GM12873 (cell line): Measurements from ENCODE around the gene RERE.

Source experiments
- CTCF ChIP-seq: IDR thresholded peaks from 2 replicates; pipeline ENCODE4 v1.5.1; 2012; ENCODE audit warnings: low read depth, mild to moderate bottlenecking, moderate library complexity, low read length, control low read depth; ENCODE audit not compliant: insufficient read depth; ENCODE audit errors: missing control alignments

The RERE gene

GRCh38 chr1:8533124-8533523 lies 284.3 kb downstream of the RERE start:
- no peak for TF ChIP-seq CTCF

GRCh38 chr1:8529901-8530300 lies 287.5 kb downstream of the RERE start:
- no peak for TF ChIP-seq CTCF

DNA sequence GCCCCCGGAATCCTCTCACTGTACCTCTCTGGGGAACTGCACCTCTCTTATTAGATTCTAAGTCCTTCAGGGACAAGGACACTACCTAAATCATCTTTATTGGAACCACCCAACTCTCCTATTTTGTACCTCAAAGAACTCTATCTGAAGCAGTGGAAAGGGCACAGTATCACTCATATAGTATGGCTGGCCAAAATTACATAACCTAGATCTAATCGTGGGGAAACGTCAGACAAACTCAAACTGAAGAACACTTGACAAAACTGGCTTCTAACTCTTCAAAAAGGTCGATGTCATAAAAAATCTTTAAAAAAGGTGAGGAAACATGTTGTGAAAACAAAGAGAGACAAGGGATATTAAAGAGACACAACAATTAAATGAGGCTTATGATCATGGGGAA lies 289.5 kb downstream of the RERE start:
- TF ChIP-seq CTCF, result no peak

- TF ChIP-seq CTCF, result no peak
Observed at GRCh38 chr1:8525558-8526275, 291.7 kb downstream of the RERE start.

GRCh38 chr1:8525216-8525557 lies 292.3 kb downstream of the RERE start:
- TF ChIP-seq CTCF, result no peak

DNA sequence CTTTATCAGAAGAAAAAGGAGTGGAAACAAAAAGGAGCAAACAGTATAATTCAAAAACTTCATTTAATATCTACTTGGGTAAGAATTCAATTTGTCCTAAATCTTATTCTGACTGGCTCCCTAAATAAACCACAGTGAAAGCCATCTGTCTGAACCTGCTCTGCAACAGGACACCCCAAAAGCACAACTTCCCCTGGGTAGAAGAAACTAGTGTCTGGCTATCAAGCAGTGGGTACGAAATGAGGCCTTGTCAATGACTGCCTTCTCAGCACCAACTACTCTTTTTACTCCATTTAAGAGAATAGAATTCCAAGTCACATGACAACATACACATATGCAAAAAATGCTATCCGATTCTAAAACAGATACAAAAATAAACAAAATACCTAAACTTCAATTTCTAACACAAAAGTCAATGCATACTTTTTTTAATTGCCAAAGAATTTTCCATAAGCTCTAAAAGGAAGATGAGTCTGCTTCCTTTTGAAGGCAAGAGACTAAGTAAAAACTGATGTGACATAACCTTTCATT lies 292.7 kb downstream of the RERE start:
- TF ChIP-seq CTCF, result no peak

GRCh38 chr1:8523666-8524206 lies 293.7 kb downstream of the RERE start:
- TF ChIP-seq CTCF, result no peak
